Common myeloid progenitor, CD34-positive (primary cell): ENCODE measurements around the gene GTF3C1.

Experiments
- CTCF ChIA-PET: fragments of 350-600 bp; sonication (Branson Sonifier 250); formaldehyde crosslinking; loops from one replicate; lab custom pipeline; 2021; ENCODE audit warnings: antibody characterized with exemption; lab: Charles Lee
- POLR2A ChIA-PET: fragments of 350-600 bp; sonication (Branson Sonifier 250); formaldehyde crosslinking; loops from one replicate; lab custom pipeline; 2021; ENCODE audit warnings: antibody characterized with exemption; lab: Charles Lee
- DNase-seq, 3 donors: peaks; one replicate each; pipeline versions ENCODE4 v3.0.0 to v3.0.0-alpha.2; 2013
- H3K27ac ChIP-seq, 2 experiments: 1 replicate in 1 of 2; 2 replicates in 1 of 2; pipeline ENCODE4 v1.7.0; 2013; ENCODE audit warnings: inconsistent platforms in 2 of 2, low read length in 2 of 2, mild to moderate bottlenecking in 2 of 2, low read depth in 1 of 2, moderate library complexity in 1 of 2; ENCODE audit not compliant: severe bottlenecking in 2 of 2, insufficient read depth in 1 of 2, poor library complexity in 1 of 2
- H3K27me3 ChIP-seq, 5 experiments: replicated peaks in 2 of 5; 1 replicate in 3 of 5; 2 replicates in 2 of 5; pipeline versions ENCODE4 v1.6.1 to v1.7.0; 2013; ENCODE audit warnings: low read length in 4 of 5, mild to moderate bottlenecking in 2 of 5, moderate library complexity in 2 of 5, inconsistent platforms in 1 of 5; ENCODE audit not compliant: insufficient read depth in 5 of 5, control insufficient read depth in 4 of 5
- H3K36me3 ChIP-seq, 4 experiments: 1 replicate in 2 of 4; 2 replicates in 2 of 4; pipeline versions ENCODE4 v1.6.1 to v1.7.0; 2013; ENCODE audit warnings: low read length in 3 of 4, control low read depth in 1 of 4, mild to moderate bottlenecking in 1 of 4; ENCODE audit not compliant: control insufficient read depth in 4 of 4, insufficient read depth in 4 of 4
- H3K4me1 ChIP-seq, 4 experiments: 1 replicate in 3 of 4; 2 replicates in 1 of 4; pipeline versions ENCODE4 v1.6.1 to v1.7.1; 2013; ENCODE audit warnings: low read length in 3 of 4, mild to moderate bottlenecking in 3 of 4, control low read depth in 1 of 4, inconsistent platforms in 1 of 4, moderate library complexity in 1 of 4; ENCODE audit not compliant: control insufficient read depth in 4 of 4, insufficient read depth in 4 of 4; ENCODE audit errors: control extremely low read depth in 1 of 4
- H3K4me3 ChIP-seq, 7 experiments: 1 replicate in 4 of 7; 2 replicates in 3 of 7; pipeline versions ENCODE4 v1.5.1 to v1.7.0; 2013; ENCODE audit warnings: mild to moderate bottlenecking in 7 of 7, low read length in 6 of 7, moderate library complexity in 6 of 7, inconsistent platforms in 2 of 7, low read depth in 2 of 7, control low read depth in 1 of 7; ENCODE audit not compliant: insufficient read depth in 4 of 7, control insufficient read depth in 1 of 7; ENCODE audit errors: extremely low read depth in 1 of 7
- H3K9me3 ChIP-seq, 5 experiments: 1 replicate in 4 of 5; 2 replicates in 1 of 5; pipeline versions ENCODE4 v1.6.1 to v1.7.1; 2013; ENCODE audit warnings: low read length in 4 of 5, mild to moderate bottlenecking in 2 of 5, inconsistent platforms in 1 of 5, low read depth in 1 of 5, moderate library complexity in 1 of 5; ENCODE audit not compliant: control insufficient read depth in 4 of 5, insufficient read depth in 2 of 5; ENCODE audit errors: control extremely low read depth in 1 of 5
- WGBS: methylation state at CpG from one replicate; pipeline ENCODE4 v1.1.5; 2013; ENCODE audit not compliant: insufficient coverage; 5-methylcytosine and 5-hydroxymethylcytosine counted together

The GTF3C1 gene

DNA sequence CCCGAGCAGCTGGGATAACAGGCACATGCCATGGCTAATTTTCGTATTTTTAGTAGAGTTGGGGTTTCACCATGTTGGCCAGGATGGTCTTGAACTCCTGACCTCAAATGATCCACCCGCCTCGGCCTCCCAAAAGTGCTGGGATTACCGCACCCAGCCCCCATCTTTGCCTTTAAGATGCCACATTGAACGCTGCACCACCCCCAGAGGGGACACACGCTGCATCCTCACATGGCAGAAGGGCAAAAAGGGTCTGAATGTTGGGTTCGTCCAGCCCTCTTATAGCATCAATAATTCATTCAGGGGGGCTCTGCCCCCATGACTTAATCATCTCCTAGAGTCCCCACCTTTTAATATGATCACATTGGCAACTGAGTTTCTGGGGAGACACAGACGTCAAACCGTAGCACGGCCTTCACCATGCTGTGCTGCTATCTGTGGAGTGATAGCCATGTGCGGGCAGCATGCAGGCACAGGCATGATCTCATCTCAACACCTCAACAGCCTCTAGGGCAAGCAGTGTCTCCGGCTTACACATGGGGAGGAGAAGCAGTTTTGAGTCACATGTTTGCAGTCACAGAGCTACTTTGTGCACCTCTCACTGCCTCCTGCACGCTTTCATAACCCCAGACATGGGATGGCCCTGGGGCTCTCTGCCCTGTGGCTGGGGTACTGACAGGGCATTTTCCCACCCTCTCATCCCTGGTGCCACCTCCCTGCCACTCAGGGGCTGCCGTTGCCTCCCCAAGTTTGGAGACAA lies 117.8 kb downstream of the GTF3C1 start:
- ChIA-PET POLR2A (interaction anchor here (0.6 to 2.9 kb wide), 9 partner anchors 18 to 258 kb away, joined by 3 to 28 read pairs (median 4); partner anchors contain the start of gene IL21R), CTCF (interaction anchor here (0.7 to 12.6 kb wide), 12 partner anchors 9 to 259 kb away, joined by 3 to 91 read pairs (median 6); partner anchors contain the start of gene IL21R)
- whole genome bisulfite sequencing = 83% methylated on average over 12 of the region's 15 CpGs
- Histone ChIP-seq H3K36me3 (peaks cover 0 to 6% (median 0%) of the 10 kb centered on the region in 4 experiments), H3K27me3 (peaks cover 0 to 2% (median 0%) of the 10 kb centered on the region in 5 experiments), H3K4me3 (no peak overlapping the region), H3K9me3 (no peaks in the 10 kb centered on the region), H3K4me1 (peaks cover 2 to 65% (median 42%) of the 10 kb centered on the region in 4 experiments), H3K27ac (no peak overlapping the region)
- peak in 1 of 3 donors; percentile 50 for DNase-seq

DNA sequence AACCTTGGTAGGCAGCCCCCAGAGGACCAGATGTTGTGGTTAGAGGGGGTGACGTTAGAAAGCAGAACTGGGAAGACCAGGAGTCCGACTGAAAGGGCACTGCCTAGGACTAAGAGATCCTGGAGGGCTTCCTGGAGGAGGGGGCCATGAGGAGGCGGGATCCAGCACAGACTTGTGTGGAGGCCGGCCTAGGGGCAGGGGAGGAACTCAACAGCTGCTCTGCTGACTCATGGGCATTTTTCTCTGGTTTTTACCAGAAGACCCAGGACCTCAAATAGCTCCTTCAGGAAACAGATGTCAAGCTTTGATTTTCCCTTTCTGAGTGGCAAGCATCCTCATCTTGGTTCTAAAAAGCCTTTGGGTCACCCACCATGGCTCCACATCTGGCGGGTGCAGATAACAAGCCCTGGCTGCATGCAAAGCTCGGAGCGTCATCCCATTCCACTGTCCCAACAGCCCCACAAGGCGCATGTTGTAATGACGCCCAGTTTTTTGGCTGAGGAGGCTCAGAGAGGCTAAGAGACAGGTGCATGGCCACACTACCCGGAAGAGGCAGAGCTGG lies 118.7 kb downstream of the GTF3C1 start:
- H3K36me3 ChIP-seq = peaks cover 0 to 6% (median 0%) of the 10 kb centered on the region in 4 experiments
- CTCF ChIA-PET = interaction anchor here (0.7 to 12.6 kb wide), 9 partner anchors 12 to 258 kb away, joined by 3 to 91 read pairs (median 6); partner anchors contain the start of gene IL21R
- WGBS = 0% methylated on average over 7 of the region's 10 CpGs

DNA sequence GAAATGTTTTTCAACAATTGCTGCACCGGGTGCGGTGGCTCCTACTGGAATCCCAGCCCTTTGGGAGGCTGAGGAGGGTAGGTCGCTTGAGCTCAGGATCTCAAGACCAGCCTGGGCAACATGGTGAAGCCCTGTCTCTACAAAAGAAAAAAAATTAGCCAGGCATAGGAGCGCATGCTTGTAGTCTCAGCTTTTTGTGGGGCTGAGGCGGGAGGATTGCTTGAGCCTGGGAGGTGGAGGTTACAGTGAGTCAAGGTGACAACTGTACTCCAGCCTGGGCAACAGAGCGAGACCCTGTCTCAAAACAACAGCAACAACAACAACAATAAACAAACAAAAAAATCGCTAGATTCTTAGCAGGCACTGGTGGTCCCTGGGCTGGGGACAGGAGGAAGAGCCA lies 119.2 kb downstream of the GTF3C1 start:
- peaks cover 0 to 6% (median 0%) of the 10 kb centered on the region in 4 experiments for H3K36me3 ChIP-seq
- H3K27ac ChIP-seq = no peak overlapping the region
- H3K9me3 ChIP-seq = no peaks in the 10 kb centered on the region
- DNase-seq = no peak
- POLR2A ChIA-PET = interaction anchor here (0.5 to 2.9 kb wide), 7 partner anchors 19 to 257 kb away, joined by 3 to 28 read pairs (median 5); partner anchors contain the start of gene IL21R
- peaks cover 0 to 2% (median 0%) of the 10 kb centered on the region in 5 experiments for H3K27me3 ChIP-seq
- no peak overlapping the region for H3K4me3 ChIP-seq
- CTCF ChIA-PET = interaction anchor here (1.0 to 12.6 kb wide), 9 partner anchors 13 to 257 kb away, joined by 3 to 91 read pairs (median 6); partner anchors contain the start of gene IL21R
- peaks cover 4 to 75% (median 45%) of the 10 kb centered on the region in 4 experiments for H3K4me1 ChIP-seq
- 78% methylated on average over 4 of the region's 7 CpGs for WGBS

More for the DNA sequence above, 118.7 kb downstream of the GTF3C1 start:
- POLR2A ChIA-PET = interaction anchor here (0.5 to 2.9 kb wide), 10 partner anchors 19 to 257 kb away, joined by 3 to 28 read pairs (median 4); partner anchors contain the start of gene IL21R
- peak; percentile 99 to 100 (median 100) for DNase-seq
- peaks cover 0 to 2% (median 0%) of the 10 kb centered on the region in 5 experiments for H3K27me3 ChIP-seq
- H3K4me1 ChIP-seq = peaks cover 3 to 74% (median 45%) of the 10 kb centered on the region in 4 experiments
- H3K27ac ChIP-seq = no peak overlapping the region
- H3K9me3 ChIP-seq = no peaks in the 10 kb centered on the region
- no peak overlapping the region for H3K4me3 ChIP-seq

DNA sequence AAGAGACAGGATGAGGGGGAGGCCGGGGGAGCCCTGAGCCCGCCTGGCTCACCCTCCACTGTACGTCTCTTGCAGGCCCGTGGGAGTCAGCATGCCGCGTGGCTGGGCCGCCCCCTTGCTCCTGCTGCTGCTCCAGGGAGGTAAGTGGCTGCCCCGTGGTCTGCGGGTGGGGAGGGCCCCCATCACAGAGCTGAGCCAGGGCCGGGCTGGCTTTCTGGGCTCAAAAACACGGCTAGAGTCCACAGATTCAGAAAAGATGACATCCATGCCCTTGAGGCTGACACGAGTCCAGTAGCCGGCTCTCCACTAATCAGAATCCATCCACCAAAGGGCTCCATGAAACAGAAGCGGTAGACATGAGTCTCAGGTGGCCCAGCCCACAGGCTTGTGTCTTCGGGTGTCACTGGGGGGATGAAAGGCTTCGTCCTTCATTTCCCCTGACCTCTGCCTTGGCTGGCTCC lies 119.7 kb downstream of the GTF3C1 start:
- peaks cover 4 to 75% (median 45%) of the 10 kb centered on the region in 4 experiments for H3K4me1 ChIP-seq
- peaks cover 0 to 2% (median 0%) of the 10 kb centered on the region in 5 experiments for H3K27me3 ChIP-seq
- CTCF ChIA-PET = interaction anchor here (1.0 to 12.6 kb wide), 8 partner anchors 15 to 257 kb away, joined by 3 to 91 read pairs (median 5); partner anchors contain the start of gene IL21R
- H3K36me3 ChIP-seq = peaks cover 0 to 6% (median 0%) of the 10 kb centered on the region in 4 experiments
- peaks cover 0 to 1% (median 0%) of the 10 kb centered on the region in 5 experiments for H3K9me3 ChIP-seq
- peak in 1 of 3 donors; percentile 31 for DNase-seq
- 60% methylated on average over 13 of the region's 16 CpGs for WGBS
- no peak overlapping the region for H3K4me3 ChIP-seq
- H3K27ac ChIP-seq = no peak overlapping the region
- POLR2A ChIA-PET = interaction anchor here (1.3 to 2.9 kb wide), 2 partner anchors 28 to 62 kb away, joined by 3 to 28 read pairs; partner anchors contain the start of gene IL21R

DNA sequence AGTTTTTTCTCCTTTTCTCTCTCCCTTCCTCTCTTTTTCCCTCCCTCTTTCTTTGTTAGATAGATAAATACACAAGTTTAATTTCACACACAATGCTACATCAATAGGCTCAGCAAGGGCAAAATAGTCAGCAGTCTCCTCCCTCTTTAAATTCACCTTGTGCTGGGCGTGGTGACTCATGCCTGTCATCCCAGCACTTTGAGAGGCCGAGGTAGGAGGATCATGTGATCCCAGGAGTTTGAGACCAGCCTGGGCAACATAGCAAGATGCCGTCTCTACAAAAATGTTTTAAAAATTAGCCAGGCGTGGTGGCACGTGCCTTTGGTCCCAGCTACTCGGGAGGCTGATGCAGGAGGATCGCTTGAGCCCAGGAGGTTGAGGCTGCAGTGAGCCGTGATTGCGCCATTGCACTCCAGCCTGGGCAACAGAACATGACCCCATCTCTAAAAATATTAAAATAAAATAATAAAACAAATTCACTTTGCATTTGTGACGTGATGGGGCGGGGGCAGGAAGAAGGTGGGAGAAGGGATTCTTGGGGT lies 120.3 kb downstream of the GTF3C1 start:
- H3K27ac ChIP-seq = no peak overlapping the region
- peaks cover 0 to 2% (median 0%) of the 10 kb centered on the region in 5 experiments for H3K27me3 ChIP-seq
- peaks cover 0 to 1% (median 0%) of the 10 kb centered on the region in 4 experiments for H3K36me3 ChIP-seq
- WGBS = 98% methylated on average over 9 of the region's 11 CpGs
- no peak overlapping the region for H3K4me3 ChIP-seq
- H3K9me3 ChIP-seq = peaks cover 0 to 2% (median 0%) of the 10 kb centered on the region in 5 experiments
- H3K4me1 ChIP-seq = peaks cover 4 to 74% (median 45%) of the 10 kb centered on the region in 4 experiments
- no peak for DNase-seq
- ChIA-PET CTCF (interaction anchor here (1.0 to 12.6 kb wide), 5 partner anchors 14 to 27 kb away, joined by 3 to 91 read pairs (median 5); no protein-coding TSS in a partner anchor), POLR2A (interaction anchor here (1.3 kb wide), 1 partner anchor 61 kb away, joined by 3 read pairs; no protein-coding TSS in a partner anchor)
